Forelimb muscle (tissue), 1 donor: Measurements from ENCODE around the gene CFAP74. TPM values are rescaled to one million over a fixed set of nuclear protein-coding genes. Genes with fewer than 3 reads are reported as not detected.

Experiments
- DNase-seq: peaks from one replicate; pipeline ENCODE4 v3.0.0-alpha.2; 2013; ENCODE audit warnings: low read depth
- polyA plus RNA-seq: library from polyadenylated mRNA; unstranded; fragments of 120-200 nt; gene quantifications from one replicate; pipeline ENCODE4 v1.2.1, GENCODE V29; 2013; ENCODE audit not compliant: insufficient read length

Gene CFAP74
- polyA plus RNA-seq, 1 donor = 0.24 TPM

- no peak for DNase-seq
Observed at GRCh38 chr1:1915911-1916840, 87.4 kb downstream of the CFAP74 start.

- DNase-seq = no peak
Observed at GRCh38 chr1:1914971-1915692, 88.5 kb downstream of the CFAP74 start, which contains the start of gene CALML6. Gene CALML6 (plus strand): TSS chr1:1915260. CDS start chr1:1915281, 21 bp downstream.

- DNase-seq = no peak
Observed at GRCh38 chr1:1914101-1914970, 89.2 kb downstream of the CFAP74 start.

- DNase-seq = no peak
Observed at GRCh38 chr1:1911350-1912041, 92.1 kb downstream of the CFAP74 start.

- no peak for DNase-seq
Observed at GRCh38 chr1:1910651-1911331, 92.8 kb downstream of the CFAP74 start.

GRCh38 chr1:1910033-1910465 lies 93.5 kb downstream of the CFAP74 start:
- DNase-seq = no peak

GRCh38 chr1:1908506-1908791 lies 95.1 kb downstream of the CFAP74 start:
- DNase-seq = no peak

GRCh38 chr1:1907098-1907736 lies 96.4 kb downstream of the CFAP74 start:
- DNase-seq = no peak

GRCh38 chr1:1906185-1907097 lies 97.1 kb downstream of the CFAP74 start:
- DNase-seq = peak; percentile 57

GRCh38 chr1:1903224-1903623 lies 100.4 kb downstream of the CFAP74 start:
- no peak for DNase-seq

- DNase-seq = no peak
Observed at GRCh38 chr1:1901641-1902294, 101.8 kb downstream of the CFAP74 start.

GRCh38 chr1:1900883-1901640 lies 102.5 kb downstream of the CFAP74 start:
- DNase-seq = no peak

GRCh38 chr1:1899967-1900327 lies 103.6 kb downstream of the CFAP74 start:
- DNase-seq = no peak

- no peak for DNase-seq
Observed at GRCh38 chr1:1899266-1899966, 104.2 kb downstream of the CFAP74 start.

GRCh38 chr1:1898246-1898933 lies 105.2 kb downstream of the CFAP74 start:
- no peak for DNase-seq

GRCh38 chr1:1895456-1896336 lies 107.9 kb downstream of the CFAP74 start:
- DNase-seq = no peak
